Endothelial cell (in vitro differentiated cells): ENCODE results near the gene PLGRKT. TPM values are rescaled to one million over a fixed set of nuclear protein-coding genes. Genes with fewer than 3 reads are reported as not detected.

Experiments
- DNase-seq: peaks from one replicate; pipeline ENCODE4 v3.0.0; 2021; ENCODE audit warnings: low spot score
- H3K27ac Mint-ChIP-seq: one replicate; pipeline ENCODE4 v1.8.0; 2021; ENCODE audit warnings: mixed read lengths, inconsistent platforms; ENCODE audit not compliant: unreplicated experiment
- H3K27me3 Mint-ChIP-seq: one replicate; pipeline ENCODE4 v1.8.0; 2021; ENCODE audit warnings: mild to moderate bottlenecking, moderate library complexity, mixed read lengths, inconsistent platforms; ENCODE audit not compliant: unreplicated experiment
- H3K36me3 Mint-ChIP-seq: one replicate; pipeline ENCODE4 v1.8.0; 2021; ENCODE audit warnings: mild to moderate bottlenecking, low read depth, mixed read lengths, inconsistent platforms; ENCODE audit not compliant: unreplicated experiment
- H3K4me1 Mint-ChIP-seq: one replicate; pipeline ENCODE4 v1.8.0; 2021; ENCODE audit warnings: mild to moderate bottlenecking, mixed read lengths, inconsistent platforms; ENCODE audit not compliant: unreplicated experiment
- H3K4me3 Mint-ChIP-seq: one replicate; pipeline ENCODE4 v1.8.0; 2021; ENCODE audit warnings: mild to moderate bottlenecking, mixed read lengths, inconsistent platforms; ENCODE audit not compliant: unreplicated experiment
- H3K9me3 Mint-ChIP-seq: one replicate; pipeline ENCODE4 v1.8.0; 2021; ENCODE audit warnings: mixed read lengths, inconsistent platforms; ENCODE audit not compliant: unreplicated experiment
- CTCF ChIP-seq: fragments of 200-600 bp; sonication (generic); IDR thresholded peaks from one replicate; pipeline ENCODE4 v1.5.0; 2021; ENCODE audit warnings: antibody characterized with exemption; ENCODE audit not compliant: unreplicated experiment
- total RNA-seq: library from RNA; stranded (reverse); fragmentation: NEBNext Ultra II Directional; extraction: Animal tissue kit (Norgen Biotek cat#: 25700); gene quantifications from one replicate; pipeline ENCODE4 v1.2.1, GENCODE V29; 2021; ENCODE audit not compliant: unreplicated experiment

PLGRKT gene
- total RNA-seq, 1 donor from 2014 or later: 4.8 TPM

- DNase-seq: no peak
- no peaks in the 10 kb centered on the region for H3K36me3 Mint-ChIP-seq
- H3K27ac Mint-ChIP-seq: no peak overlapping the region
- H3K4me3 Mint-ChIP-seq: no peak overlapping the region
- H3K9me3 Mint-ChIP-seq: no peaks in the 10 kb centered on the region
- H3K4me1 Mint-ChIP-seq: no peaks in the 10 kb centered on the region
- peaks cover under 1% of the 10 kb centered on the region for H3K27me3 Mint-ChIP-seq
- no peak for TF ChIP-seq CTCF
These were observed 14.5 kb upstream of the PLGRKT start for GRCh38 chr9:5452286-5452609.

GRCh38 chr9:5450359-5451091 lies 12.8 kb upstream of the PLGRKT start, which contains the start of gene CD274:
CD274 (plus strand) TSS chr9:5450542; CDS start chr9:5456114, 5,572 bp downstream.
- H3K27ac Mint-ChIP-seq: no peak within 1 kb of the TSS

GRCh38 chr9:5449521-5450358 lies 12.0 kb upstream of the PLGRKT start:
- no peak for DNase-seq
- Mint-ChIP-seq H3K27ac (no peak overlapping the region), H3K36me3 (no peaks in the 10 kb centered on the region), H3K9me3 (no peaks in the 10 kb centered on the region), H3K4me3 (peak overlapping the region; percentile 39), H3K4me1 (no peaks in the 10 kb centered on the region), H3K27me3 (peaks cover 1% of the 10 kb centered on the region)
- TF ChIP-seq CTCF: no peak

More at GRCh38 chr9:5450359-5451091, 12.8 kb upstream of the PLGRKT start, which contains the start of gene CD274:
- Mint-ChIP-seq H3K4me1 (no peaks in the 10 kb centered on the region), H3K9me3 (no peaks in the 10 kb centered on the region), H3K36me3 (no peaks in the 10 kb centered on the region), H3K4me3 (peak within 1 kb of the TSS; percentile 39), H3K27me3 (peaks cover 1% of the 10 kb centered on the region)
- TF ChIP-seq CTCF: peak; percentile 21
- DNase-seq: peak; percentile 84

- Mint-ChIP-seq H3K36me3 (no peaks in the 10 kb centered on the region), H3K9me3 (no peaks in the 10 kb centered on the region), H3K27me3 (peaks cover 1% of the 10 kb centered on the region), H3K4me1 (no peaks in the 10 kb centered on the region), H3K27ac (no peak overlapping the region), H3K4me3 (no peak overlapping the region)
- DNase-seq: no peak
- TF ChIP-seq CTCF: no peak
These were observed 11.0 kb upstream of the PLGRKT start for GRCh38 chr9:5448461-5449435.
